Panc1 (cell line): ENCODE results near the gene OSBP2.

Experiments
- POLR2AphosphoS5 ChIP-seq: IDR thresholded peaks from 2 replicates; pipeline ENCODE4 v1.6.1; 2012; ENCODE audit warnings: mild to moderate bottlenecking, low read depth, low read length, moderate library complexity
- SIN3A ChIP-seq: IDR thresholded peaks from 2 replicates; pipeline ENCODE4 v1.6.1; 2012; ENCODE audit warnings: low read depth, mild to moderate bottlenecking, low read length, moderate library complexity, borderline replicate concordance; ENCODE audit not compliant: insufficient read depth
- TCF7L2 ChIP-seq: IDR thresholded peaks from 2 replicates; pipeline ENCODE4 v1.6.1; 2011; ENCODE audit warnings: mild to moderate bottlenecking, low read depth, low read length, inconsistent platforms
- TF ChIP-seq, protein P1 (sequence below): fragments of 450-650 bp; IDR thresholded peaks from 2 replicates; pipeline ENCODE4 v1.5.1; 2017; ENCODE audit warnings: mild to moderate bottlenecking
- TF ChIP-seq, protein P2 (sequence below), 2 experiments: IDR thresholded peaks; 2 replicates each; pipeline ENCODE4 v1.6.1; 2011 to 2012; ENCODE audit warnings: low read depth in 2 of 2, control low read depth in 1 of 2, low read length in 1 of 2, mild to moderate bottlenecking in 1 of 2, moderate library complexity in 1 of 2; ENCODE audit not compliant: insufficient read depth in 1 of 2

DNA sequence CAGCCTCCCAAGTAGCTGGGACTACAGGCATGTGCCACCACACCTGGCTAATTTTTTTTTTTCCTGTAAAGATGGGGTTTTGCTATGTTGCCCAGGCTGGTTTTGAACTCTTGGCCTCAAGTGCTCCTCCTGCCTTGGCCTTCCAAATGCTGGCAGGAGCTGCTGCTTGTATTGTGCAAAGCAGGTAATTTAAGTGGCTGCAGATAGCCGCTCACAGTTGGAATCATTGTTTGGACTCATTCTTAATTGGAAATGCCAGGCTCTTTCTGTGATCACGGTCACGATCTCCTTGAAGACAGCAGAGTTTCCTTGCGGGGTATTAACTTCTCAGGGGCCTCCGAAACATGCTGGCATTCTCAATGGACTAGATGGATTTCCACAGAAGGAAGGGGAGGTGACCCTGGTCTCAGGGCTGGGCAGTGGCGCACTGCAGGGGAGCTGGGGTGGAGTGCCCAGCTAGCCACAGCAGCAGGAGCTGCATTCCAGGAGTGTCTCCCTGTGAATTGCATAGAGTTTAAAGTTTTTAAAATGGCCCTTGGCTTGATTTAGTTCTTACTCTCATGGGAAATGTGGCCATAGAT is 137.8 kb downstream of the OSBP2 start:
- TF ChIP-seq, protein P1, sequence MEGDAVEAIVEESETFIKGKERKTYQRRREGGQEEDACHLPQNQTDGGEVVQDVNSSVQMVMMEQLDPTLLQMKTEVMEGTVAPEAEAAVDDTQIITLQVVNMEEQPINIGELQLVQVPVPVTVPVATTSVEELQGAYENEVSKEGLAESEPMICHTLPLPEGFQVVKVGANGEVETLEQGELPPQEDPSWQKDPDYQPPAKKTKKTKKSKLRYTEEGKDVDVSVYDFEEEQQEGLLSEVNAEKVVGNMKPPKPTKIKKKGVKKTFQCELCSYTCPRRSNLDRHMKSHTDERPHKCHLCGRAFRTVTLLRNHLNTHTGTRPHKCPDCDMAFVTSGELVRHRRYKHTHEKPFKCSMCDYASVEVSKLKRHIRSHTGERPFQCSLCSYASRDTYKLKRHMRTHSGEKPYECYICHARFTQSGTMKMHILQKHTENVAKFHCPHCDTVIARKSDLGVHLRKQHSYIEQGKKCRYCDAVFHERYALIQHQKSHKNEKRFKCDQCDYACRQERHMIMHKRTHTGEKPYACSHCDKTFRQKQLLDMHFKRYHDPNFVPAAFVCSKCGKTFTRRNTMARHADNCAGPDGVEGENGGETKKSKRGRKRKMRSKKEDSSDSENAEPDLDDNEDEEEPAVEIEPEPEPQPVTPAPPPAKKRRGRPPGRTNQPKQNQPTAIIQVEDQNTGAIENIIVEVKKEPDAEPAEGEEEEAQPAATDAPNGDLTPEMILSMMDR: no peak
- no peak for TF ChIP-seq POLR2AphosphoS5
- no peak for TF ChIP-seq SIN3A
- no peak for TF ChIP-seq TCF7L2
- TF ChIP-seq, protein P2, sequence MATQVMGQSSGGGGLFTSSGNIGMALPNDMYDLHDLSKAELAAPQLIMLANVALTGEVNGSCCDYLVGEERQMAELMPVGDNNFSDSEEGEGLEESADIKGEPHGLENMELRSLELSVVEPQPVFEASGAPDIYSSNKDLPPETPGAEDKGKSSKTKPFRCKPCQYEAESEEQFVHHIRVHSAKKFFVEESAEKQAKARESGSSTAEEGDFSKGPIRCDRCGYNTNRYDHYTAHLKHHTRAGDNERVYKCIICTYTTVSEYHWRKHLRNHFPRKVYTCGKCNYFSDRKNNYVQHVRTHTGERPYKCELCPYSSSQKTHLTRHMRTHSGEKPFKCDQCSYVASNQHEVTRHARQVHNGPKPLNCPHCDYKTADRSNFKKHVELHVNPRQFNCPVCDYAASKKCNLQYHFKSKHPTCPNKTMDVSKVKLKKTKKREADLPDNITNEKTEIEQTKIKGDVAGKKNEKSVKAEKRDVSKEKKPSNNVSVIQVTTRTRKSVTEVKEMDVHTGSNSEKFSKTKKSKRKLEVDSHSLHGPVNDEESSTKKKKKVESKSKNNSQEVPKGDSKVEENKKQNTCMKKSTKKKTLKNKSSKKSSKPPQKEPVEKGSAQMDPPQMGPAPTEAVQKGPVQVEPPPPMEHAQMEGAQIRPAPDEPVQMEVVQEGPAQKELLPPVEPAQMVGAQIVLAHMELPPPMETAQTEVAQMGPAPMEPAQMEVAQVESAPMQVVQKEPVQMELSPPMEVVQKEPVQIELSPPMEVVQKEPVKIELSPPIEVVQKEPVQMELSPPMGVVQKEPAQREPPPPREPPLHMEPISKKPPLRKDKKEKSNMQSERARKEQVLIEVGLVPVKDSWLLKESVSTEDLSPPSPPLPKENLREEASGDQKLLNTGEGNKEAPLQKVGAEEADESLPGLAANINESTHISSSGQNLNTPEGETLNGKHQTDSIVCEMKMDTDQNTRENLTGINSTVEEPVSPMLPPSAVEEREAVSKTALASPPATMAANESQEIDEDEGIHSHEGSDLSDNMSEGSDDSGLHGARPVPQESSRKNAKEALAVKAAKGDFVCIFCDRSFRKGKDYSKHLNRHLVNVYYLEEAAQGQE (IDR thresholded peaks at IDR 0.05; ENCODE audit: insufficient read depth in 1 of 2, low read depth in 2 of 2, low read length in 1 of 2): no peak
